Measurements from ENCODE around the gene PPP1R9A. TPM values are rescaled to one million over a fixed set of nuclear protein-coding genes. Genes with fewer than 3 reads are reported as not detected.
A peak's percentile ranks its signal among the peaks of the same experiment; 100 is the strongest.

PPP1R9A gene
- total RNA-seq, 2 donors from 2014 or later = not detected

DNA sequence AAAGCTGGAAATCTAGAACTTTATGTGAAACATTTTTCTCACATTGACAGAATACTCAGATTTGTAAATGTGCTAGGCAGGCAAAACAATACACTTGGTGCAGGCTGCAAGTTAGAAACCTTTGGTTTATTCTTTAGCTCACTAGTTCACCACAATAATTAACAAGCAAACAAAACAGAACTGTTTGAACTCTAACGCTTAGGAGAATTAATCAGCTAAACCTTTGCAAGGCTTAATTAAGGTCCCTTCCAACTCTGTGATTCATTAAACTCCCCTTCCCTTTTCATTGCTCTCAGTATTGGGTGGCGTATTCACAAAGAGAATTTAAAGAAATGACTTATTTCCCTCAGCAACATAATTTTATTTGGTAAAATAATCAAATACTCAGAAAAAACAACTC, 317.9 kb downstream of the PPP1R9A start:
- no peak for ATAC-seq (replicated peaks)
- H3K36me3 Mint-ChIP-seq (ENCODE audit: low read depth) = no peaks in the 10 kb centered on the region
- no peak overlapping the region for H3K27ac Mint-ChIP-seq
- no peaks in the 10 kb centered on the region for H3K4me1 Mint-ChIP-seq
- H3K4me3 Mint-ChIP-seq = no peak overlapping the region
- peaks cover 12% of the 10 kb centered on the region for H3K27me3 Mint-ChIP-seq
- H3K9me3 Mint-ChIP-seq = no peaks in the 10 kb centered on the region

DNA sequence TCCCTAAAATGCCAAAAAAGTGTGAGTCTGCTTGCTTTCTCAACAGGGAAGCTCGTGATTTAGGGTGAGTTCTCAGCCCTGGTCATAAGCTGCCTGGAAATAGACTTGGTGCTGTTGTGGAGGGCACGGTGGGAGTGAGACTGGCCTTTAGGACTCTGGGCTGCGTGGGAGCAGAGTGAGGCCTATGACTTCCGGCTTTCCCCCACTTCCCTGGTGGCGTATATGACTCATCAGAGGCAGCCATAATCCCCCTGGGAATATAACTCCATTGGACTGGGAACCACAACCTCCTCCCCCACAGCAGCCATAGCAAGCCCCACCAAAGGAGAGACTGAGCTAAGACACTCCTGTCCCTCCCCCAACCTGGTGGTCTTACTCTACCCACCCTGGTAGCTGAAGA, 321.9 kb downstream of the PPP1R9A start:
- Mint-ChIP-seq H3K4me1 (no peaks in the 10 kb centered on the region), H3K27ac (no peak overlapping the region), H3K36me3 (ENCODE audit: low read depth) (no peaks in the 10 kb centered on the region), H3K4me3 (no peak overlapping the region), H3K27me3 (peaks cover 4% of the 10 kb centered on the region), H3K9me3 (no peaks in the 10 kb centered on the region)
- no peak for ATAC-seq (replicated peaks)

DNA sequence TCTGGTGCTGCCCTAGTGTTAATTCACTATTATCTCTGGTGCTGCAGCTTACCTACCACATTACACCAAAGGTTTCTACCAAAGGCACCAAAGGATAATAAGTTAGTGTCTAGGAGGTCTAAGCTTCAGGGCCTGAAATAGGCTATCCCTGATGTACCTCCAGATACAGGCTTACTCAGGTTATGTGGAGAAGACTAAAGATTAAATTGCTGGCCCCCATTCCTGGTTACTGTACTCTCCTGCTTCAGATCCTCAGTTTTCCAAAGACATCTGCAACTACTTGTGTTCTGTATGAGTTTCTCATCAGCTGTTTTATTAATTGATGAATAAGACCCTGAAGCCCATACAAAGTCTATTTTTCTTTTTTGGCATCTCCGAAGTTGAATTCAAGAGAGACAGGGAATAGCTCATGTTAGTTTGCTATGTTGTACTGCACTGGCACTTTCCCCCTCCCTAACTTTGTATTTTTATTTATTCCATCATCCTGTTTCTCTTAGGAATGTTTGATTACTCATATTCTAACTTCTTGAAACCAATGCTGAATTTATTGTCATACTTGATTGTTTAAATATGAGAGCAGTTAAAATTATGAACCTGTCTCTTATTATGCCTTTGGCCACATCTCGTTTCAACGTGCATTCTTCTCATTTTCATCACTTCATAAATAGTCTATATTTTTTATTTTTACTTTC, 331.0 kb downstream of the PPP1R9A start:
- ATAC-seq (replicated peaks) = no peak
- Mint-ChIP-seq H3K27ac (no peak overlapping the region), H3K4me3 (no peak overlapping the region), H3K4me1 (no peaks in the 10 kb centered on the region), H3K27me3 (peaks cover 7% of the 10 kb centered on the region), H3K9me3 (no peaks in the 10 kb centered on the region), H3K36me3 (ENCODE audit: low read depth) (no peaks in the 10 kb centered on the region)

DNA sequence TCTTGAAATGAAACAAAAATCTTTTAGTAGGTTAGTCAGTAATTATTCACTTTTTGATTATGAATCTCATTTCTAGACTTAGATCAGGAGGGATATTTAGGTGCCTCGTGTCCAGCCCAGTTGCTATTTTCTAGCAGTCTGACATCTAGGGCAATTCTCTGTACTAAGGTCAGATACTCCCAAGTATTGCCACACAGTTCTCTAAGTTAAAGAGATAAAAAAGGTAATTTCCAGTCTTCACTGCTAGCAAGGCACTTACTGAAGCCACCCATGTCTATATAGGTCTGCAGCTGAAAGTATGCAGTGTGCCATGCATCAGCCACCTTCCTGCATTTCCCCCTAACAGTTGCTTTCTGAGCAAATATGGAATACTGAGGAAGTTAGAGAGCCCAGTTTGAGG, 333.5 kb downstream of the PPP1R9A start:
- no peak for ATAC-seq (replicated peaks)
- Mint-ChIP-seq H3K4me3 (no peak overlapping the region), H3K9me3 (no peaks in the 10 kb centered on the region)

DNA sequence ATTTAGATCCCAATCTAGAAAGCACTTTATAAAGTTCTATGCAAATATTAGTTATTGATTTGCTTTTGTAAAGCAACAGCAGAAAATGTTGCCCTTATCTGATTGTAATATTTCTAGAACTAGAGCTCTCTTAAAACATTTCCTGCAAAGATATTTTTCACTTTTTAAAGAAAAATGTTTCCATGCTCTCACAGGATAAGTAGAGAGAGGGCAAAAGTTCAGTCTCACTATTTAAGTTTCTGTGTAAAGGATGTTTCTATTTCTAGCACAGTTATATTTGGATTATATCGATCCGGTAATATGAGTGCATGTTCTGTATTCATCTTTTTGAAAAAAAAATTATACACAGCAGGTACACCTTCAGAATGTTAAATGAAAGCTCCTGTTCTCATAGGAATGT, 334.9 kb downstream of the PPP1R9A start:
- H3K27me3 Mint-ChIP-seq = peaks cover 11% of the 10 kb centered on the region
- H3K4me1 Mint-ChIP-seq = no peaks in the 10 kb centered on the region
- H3K4me3 Mint-ChIP-seq = no peak overlapping the region
- ATAC-seq (replicated peaks) = no peak
- no peak overlapping the region for H3K27ac Mint-ChIP-seq
- no peaks in the 10 kb centered on the region for H3K9me3 Mint-ChIP-seq
- H3K36me3 Mint-ChIP-seq (ENCODE audit: low read depth) = no peaks in the 10 kb centered on the region

More for the DNA sequence above, 333.5 kb downstream of the PPP1R9A start:
- Mint-ChIP-seq H3K36me3 (ENCODE audit: low read depth) (no peaks in the 10 kb centered on the region), H3K27ac (no peak overlapping the region), H3K27me3 (peaks cover 11% of the 10 kb centered on the region), H3K4me1 (no peaks in the 10 kb centered on the region)

DNA sequence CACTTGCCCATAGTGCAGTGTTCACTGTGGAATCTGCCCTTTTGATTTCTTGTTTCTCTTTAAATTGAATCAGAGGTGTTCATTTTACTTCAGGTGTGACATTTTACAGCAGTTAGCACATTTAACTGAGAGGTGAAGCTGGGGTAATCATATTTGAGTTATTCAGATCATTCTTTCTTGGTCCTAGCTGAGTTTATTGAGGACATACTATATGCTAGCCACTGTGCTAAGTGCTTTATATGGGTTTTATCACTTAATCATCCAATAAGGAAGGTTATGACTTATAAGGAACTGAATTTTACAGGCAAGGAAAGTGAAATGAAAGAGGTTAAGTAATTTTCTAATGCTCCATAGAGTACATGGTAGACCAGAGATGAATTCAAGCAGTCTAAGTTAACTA, 337.2 kb downstream of the PPP1R9A start:
- Mint-ChIP-seq H3K36me3 (ENCODE audit: low read depth) (no peaks in the 10 kb centered on the region), H3K27ac (no peak overlapping the region), H3K4me1 (no peaks in the 10 kb centered on the region), H3K9me3 (no peaks in the 10 kb centered on the region), H3K4me3 (no peak overlapping the region), H3K27me3 (peaks cover 11% of the 10 kb centered on the region)
- no peak for ATAC-seq (replicated peaks)

DNA sequence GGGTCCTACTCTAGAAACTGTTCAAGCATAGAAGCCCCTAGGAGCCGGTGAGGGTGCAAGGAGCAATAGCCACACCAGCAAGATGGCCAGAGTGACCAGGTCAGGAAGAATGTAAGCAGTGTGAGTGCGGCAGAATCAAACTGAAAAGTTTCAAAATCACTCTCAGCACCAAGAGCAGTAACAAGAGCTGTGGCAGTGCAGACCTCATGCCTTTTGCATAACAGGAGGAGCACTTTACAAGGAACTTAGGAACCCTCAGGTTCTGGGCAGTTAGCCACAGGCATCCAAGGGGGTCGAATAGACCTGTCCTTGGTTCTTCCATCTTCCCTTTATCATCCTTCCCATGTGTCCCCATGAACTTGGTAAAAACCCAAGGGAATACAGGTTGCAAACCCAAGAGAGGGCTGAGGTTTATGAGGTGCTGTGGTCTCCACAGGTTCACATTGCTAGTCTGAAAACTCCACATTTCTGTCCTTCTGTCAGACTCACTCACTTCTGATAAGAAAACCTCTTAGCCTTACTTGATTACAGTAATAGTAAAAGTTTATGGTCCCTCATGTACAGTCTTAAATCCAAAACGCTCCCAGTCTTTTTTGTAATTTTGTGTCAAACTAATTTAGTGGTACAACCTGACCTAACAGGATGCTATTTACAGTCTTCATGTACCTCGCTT, 338.6 kb downstream of the PPP1R9A start:
- H3K4me1 Mint-ChIP-seq = no peaks in the 10 kb centered on the region
- no peak overlapping the region for H3K27ac Mint-ChIP-seq
- H3K36me3 Mint-ChIP-seq (ENCODE audit: low read depth) = no peaks in the 10 kb centered on the region
- H3K4me3 Mint-ChIP-seq = no peak overlapping the region
- no peaks in the 10 kb centered on the region for H3K9me3 Mint-ChIP-seq
- H3K27me3 Mint-ChIP-seq = peaks cover 8% of the 10 kb centered on the region
- ATAC-seq (replicated peaks) = no peak

- H3K27ac Mint-ChIP-seq = no peak overlapping the region
- no peaks in the 10 kb centered on the region for H3K9me3 Mint-ChIP-seq
- no peaks in the 10 kb centered on the region for H3K36me3 Mint-ChIP-seq (ENCODE audit: low read depth)
- H3K4me3 Mint-ChIP-seq = no peak overlapping the region
- peaks cover 10% of the 10 kb centered on the region for H3K27me3 Mint-ChIP-seq
- H3K4me1 Mint-ChIP-seq = no peaks in the 10 kb centered on the region
- peak; percentile 37 for ATAC-seq (replicated peaks)
Observed at GRCh38 chr7:95246831-95247370, 339.5 kb downstream of the PPP1R9A start.

DNA sequence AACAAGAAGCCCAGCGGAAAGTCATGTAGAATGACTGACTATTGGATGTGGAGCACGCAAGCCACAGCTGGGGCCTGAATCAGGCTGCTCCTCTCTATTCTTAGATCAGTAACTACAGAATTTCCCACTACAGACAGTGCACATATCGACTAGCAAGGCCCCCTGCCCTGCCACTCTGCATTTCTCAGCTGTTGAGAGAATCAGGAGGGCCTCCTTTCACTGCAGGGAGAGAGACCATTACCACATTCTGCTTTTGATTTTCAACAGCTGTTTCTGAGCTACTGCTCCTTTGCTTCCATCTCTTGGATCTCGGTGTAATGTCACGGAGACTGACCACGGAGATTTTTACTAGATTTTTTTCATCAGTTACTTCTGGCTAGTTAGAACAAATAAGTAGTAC, 343.2 kb downstream of the PPP1R9A start:
- no peaks in the 10 kb centered on the region for H3K36me3 Mint-ChIP-seq (ENCODE audit: low read depth)
- H3K27ac Mint-ChIP-seq = no peak overlapping the region
- H3K27me3 Mint-ChIP-seq = peaks cover 5% of the 10 kb centered on the region
- no peak overlapping the region for H3K4me3 Mint-ChIP-seq
- ATAC-seq (replicated peaks) = no peak
- H3K9me3 Mint-ChIP-seq = no peaks in the 10 kb centered on the region
- H3K4me1 Mint-ChIP-seq = no peaks in the 10 kb centered on the region

DNA sequence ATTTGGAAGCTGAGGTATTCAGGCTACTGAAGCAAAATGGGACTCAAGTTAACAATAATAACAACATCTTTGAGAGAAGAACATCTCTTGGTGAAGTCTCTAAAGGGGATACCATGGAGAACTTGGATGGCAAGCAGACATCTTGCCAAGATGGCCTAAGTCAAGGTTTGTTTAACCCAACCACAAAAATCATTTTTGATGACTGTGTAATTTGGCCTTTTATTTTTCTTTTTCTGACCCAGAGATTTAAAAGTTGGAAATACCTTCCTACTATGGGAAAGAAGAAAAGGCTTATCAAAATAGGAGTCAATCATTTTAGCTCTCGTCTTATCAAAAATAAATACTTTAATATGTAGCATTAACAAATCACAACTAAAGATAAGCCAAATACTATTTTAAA, 344.6 kb downstream of the PPP1R9A start:
- ATAC-seq (replicated peaks) = no peak
- H3K9me3 Mint-ChIP-seq = no peaks in the 10 kb centered on the region
- no peak overlapping the region for H3K27ac Mint-ChIP-seq
- H3K4me1 Mint-ChIP-seq = no peaks in the 10 kb centered on the region
- no peaks in the 10 kb centered on the region for H3K36me3 Mint-ChIP-seq (ENCODE audit: low read depth)
- H3K4me3 Mint-ChIP-seq = no peak overlapping the region
- H3K27me3 Mint-ChIP-seq = peaks cover 3% of the 10 kb centered on the region

DNA sequence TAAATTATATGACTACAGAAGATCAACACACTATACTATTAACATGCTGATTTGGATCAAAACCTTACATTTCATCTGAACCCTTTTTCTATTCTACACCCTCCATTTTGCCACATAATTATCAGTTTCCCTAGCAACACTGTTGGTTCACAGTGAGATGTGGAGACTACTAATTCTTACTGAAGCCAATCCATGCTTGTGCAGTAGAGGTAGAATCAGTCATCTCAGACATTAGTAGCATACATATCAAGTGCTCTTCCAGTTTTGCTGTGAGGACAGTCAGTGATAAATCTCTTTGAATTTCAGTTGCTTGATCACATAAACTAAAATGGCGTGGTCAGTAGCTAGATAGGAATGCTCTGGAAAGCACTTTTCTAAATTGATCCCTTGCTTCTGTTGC, 346.6 kb downstream of the PPP1R9A start:
- no peaks in the 10 kb centered on the region for H3K4me1 Mint-ChIP-seq
- H3K27ac Mint-ChIP-seq = no peak overlapping the region
- no peaks in the 10 kb centered on the region for H3K36me3 Mint-ChIP-seq (ENCODE audit: low read depth)
- no peaks in the 10 kb centered on the region for H3K9me3 Mint-ChIP-seq
- no peak overlapping the region for H3K4me3 Mint-ChIP-seq
- H3K27me3 Mint-ChIP-seq = peaks cover 3% of the 10 kb centered on the region
- ATAC-seq (replicated peaks) = no peak

DNA sequence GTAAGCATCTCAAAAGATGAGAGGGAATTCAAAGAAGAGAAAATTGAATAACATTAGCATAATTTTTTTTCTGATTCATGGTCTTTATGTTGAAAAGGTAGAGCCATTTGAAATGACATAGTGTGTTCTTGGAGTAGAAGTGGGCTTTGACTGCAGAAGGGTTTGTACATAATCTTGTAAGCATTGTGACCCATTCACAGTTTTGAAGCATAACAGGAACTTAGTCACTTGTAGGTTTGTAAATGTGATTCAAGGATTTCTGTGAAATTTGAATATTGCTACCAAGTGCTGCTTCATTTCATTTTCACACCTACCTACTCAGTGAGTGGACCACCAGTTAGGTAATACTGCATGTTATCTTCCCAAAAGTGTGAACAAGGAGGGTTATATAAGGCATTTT, 348.3 kb downstream of the PPP1R9A start:
- H3K4me3 Mint-ChIP-seq = no peak overlapping the region
- H3K4me1 Mint-ChIP-seq = no peaks in the 10 kb centered on the region
- H3K9me3 Mint-ChIP-seq = no peaks in the 10 kb centered on the region
- H3K27me3 Mint-ChIP-seq = peaks cover 3% of the 10 kb centered on the region
- no peak overlapping the region for H3K27ac Mint-ChIP-seq
- peak; percentile 26 for ATAC-seq (replicated peaks)
- no peaks in the 10 kb centered on the region for H3K36me3 Mint-ChIP-seq (ENCODE audit: low read depth)

GRCh38 chr7:95261895-95262415, 354.6 kb downstream of the PPP1R9A start:
- Mint-ChIP-seq H3K4me1 (no peaks in the 10 kb centered on the region), H3K9me3 (no peaks in the 10 kb centered on the region), H3K4me3 (no peak overlapping the region), H3K27ac (no peak overlapping the region), H3K27me3 (peaks cover 4% of the 10 kb centered on the region), H3K36me3 (ENCODE audit: low read depth) (no peaks in the 10 kb centered on the region)
- no peak for ATAC-seq (replicated peaks)

GRCh38 chr7:95262875-95263274, 355.5 kb downstream of the PPP1R9A start:
- Mint-ChIP-seq H3K4me1 (no peaks in the 10 kb centered on the region), H3K27ac (no peak overlapping the region), H3K4me3 (no peak overlapping the region), H3K36me3 (ENCODE audit: low read depth) (no peaks in the 10 kb centered on the region), H3K27me3 (peaks cover 4% of the 10 kb centered on the region), H3K9me3 (no peaks in the 10 kb centered on the region)
- ATAC-seq (replicated peaks) = no peak

- no peak overlapping the region for H3K4me3 Mint-ChIP-seq
- no peaks in the 10 kb centered on the region for H3K9me3 Mint-ChIP-seq
- no peaks in the 10 kb centered on the region for H3K4me1 Mint-ChIP-seq
- no peaks in the 10 kb centered on the region for H3K36me3 Mint-ChIP-seq (ENCODE audit: low read depth)
- no peak for ATAC-seq (replicated peaks)
- no peak overlapping the region for H3K27ac Mint-ChIP-seq
- H3K27me3 Mint-ChIP-seq = peaks cover 7% of the 10 kb centered on the region
Observed at GRCh38 chr7:95263785-95264362, 356.5 kb downstream of the PPP1R9A start.
